Choroid plexus epithelial cell (primary cell): ENCODE results near the gene MAB21L4.

Experiments
- DNase-seq: peaks from one replicate; pipeline ENCODE4 v3.0.0-alpha.2; 2010; ENCODE audit warnings: low read depth
- H3K4me3 ChIP-seq: 2 replicates; pipeline ENCODE4 v1.5.1; 2011; ENCODE audit warnings: low read depth, mild to moderate bottlenecking, control low read depth, low read length, moderate library complexity
- CTCF ChIP-seq: conservative IDR thresholded peaks from 2 replicates; pipeline ENCODE4 v1.5.1; 2011; ENCODE audit warnings: low read depth, mild to moderate bottlenecking, control low read depth, inconsistent platforms, low read length, moderate library complexity

Gene MAB21L4

DNA sequence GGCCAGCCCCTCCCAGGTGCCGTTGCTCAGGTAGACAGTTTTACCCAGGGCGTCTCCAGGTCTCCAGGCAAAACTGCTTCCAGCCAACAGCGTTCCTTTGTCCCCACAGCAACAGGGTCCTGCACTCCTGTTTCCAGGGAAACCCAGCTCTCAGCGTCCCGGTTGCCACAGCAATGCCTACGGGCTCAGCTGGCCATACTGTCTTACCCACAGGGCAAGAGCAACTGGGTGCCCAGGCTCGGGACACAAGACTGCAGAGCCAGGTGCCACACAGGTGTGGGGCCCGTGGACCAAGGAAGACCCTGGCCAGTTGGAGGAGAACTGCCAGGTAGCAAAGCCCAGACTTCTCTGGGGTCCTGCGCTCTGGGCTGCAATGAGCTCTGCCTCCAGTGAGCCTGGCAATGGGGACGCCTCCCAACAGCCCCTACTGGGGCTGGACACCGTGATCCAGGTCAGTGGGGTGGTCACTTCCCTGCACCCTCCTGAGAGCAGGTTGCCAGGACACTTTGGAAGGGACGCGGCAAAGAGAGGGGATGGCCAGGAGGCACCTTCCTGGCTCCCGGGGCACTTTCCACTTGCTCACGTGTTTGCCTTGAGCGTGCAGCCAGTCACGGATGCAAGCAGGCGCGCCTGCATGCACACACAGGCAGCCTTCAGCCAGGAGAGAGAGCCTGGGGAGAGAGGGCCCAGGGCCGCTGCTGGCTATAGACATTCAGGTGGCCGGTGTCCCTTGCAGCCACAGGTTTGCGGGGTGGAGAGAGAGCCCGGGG lies 10.4 kb upstream of the MAB21L4 start, which contains the start of gene CROCC2:
Gene CROCC2 (plus strand): TSS at position 196 of the 770 bp plus-strand sequence. CDS start 178 bp downstream, at position 374.
- no peak within 1 kb of the TSS for H3K4me3 ChIP-seq
- no peak for TF ChIP-seq CTCF
- DNase-seq = no peak

DNA sequence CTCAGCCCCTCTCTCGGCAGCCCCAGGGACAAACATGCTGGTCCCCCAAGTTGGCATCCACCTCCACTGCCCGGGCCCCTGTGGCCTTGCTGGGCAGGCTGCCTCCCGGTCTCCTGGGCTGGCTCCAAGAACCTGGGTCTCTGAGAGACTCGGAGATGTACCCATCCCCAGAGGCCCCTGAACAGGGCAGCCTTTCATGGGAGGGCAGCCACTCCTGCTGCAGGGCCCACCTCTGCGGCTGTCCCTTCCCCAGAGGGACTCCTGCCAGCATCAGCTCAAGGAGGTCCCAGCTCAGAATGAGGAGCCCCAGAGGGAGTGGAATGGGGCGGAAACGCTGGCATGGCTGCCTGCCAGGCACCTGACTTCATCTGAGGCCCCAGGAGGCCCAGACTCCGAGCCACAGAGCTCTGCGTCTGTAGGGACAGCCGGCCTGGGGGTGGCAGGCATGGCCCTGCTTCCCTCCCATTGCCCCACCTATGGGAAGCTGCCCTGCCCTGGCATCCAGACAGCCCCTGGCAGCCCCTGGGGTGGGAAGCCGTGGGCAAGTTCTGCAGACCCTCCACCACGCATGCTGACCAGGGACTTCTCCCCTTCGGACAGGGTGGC lies 9.3 kb upstream of the MAB21L4 start:
- DNase-seq = no peak
- no peak for TF ChIP-seq CTCF
- H3K4me3 ChIP-seq = no peak overlapping the region

GRCh38 chr2:240904216-240905175 lies 8.5 kb upstream of the MAB21L4 start:
- no peak for DNase-seq
- no peak overlapping the region for H3K4me3 ChIP-seq
- TF ChIP-seq CTCF = no peak

DNA sequence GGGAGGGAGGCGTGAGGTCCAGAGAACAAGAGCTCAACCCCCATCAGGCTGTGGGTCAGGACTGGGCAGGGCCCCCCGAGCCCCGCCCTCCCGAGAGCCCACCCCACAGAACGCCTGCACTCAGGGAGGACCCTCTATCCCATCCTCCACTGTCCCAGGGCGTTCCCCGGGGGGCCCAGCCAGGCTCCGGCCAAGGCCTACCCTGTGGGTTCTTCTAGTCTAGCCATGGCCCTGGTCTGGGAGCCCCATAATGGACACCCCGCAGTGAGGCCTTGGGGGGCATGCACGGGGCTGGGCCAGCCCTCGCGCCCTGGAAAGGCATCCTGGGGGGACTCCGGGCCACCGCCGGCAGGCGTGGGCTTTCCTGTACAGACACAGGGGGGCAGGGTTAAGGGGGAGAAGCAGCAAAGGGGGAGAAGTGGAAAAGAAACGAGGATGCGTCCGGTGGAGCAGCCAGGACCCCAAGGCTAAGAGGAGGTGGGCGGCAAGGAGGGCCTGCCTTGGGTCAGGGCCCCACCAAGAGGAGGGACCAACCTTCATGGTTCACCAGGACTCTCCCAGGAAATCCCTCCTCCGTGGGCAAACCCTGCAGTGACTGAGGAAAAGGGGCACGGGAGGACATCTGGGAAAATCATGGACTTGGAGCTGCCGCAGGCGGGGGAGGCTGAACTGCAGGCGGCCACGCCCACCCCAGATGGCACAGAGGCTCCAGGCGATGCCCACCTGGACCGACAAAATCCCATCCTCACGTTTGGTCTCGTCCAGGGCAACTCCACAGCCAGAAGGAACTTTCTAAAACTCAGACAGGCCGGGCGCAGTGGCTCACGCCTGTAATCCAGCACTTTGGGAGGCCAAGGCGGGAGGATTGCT lies 7.5 kb upstream of the MAB21L4 start:
- no peak for TF ChIP-seq CTCF
- no peak overlapping the region for H3K4me3 ChIP-seq
- DNase-seq = no peak

GRCh38 chr2:240902615-240903041 lies 6.7 kb upstream of the MAB21L4 start:
- H3K4me3 ChIP-seq = no peak overlapping the region
- no peak for DNase-seq
- no peak for TF ChIP-seq CTCF

DNA sequence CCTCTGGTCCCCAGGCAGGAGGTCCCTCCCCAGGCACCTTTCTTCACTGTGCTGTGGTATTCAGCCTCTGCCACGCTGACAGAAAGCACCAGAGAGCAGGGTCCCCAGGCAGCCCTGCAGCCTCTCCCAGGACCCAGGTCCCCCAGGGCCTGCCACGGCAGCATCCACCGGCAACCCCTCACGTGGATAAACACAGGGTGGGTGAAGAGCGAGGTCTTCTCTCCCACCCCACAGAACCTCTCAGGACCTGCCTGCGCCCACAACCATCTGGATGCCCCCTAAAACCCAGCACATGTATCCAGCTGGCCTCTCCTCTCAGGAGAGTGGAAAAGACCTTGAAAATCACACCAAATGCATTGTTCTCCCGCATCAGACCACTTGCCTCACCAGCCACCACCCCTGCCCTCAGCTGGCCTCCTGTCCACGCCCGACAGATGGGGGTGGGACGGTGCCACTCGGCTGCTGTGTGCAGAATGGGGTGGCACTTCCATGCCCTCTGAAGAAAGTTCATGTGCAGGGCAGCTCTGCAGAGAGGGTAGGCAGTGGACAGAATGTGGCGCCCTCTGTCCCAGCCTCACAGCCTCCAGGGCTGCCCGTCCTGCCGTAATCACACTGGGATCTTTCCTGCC lies 6.1 kb upstream of the MAB21L4 start:
- no peak for TF ChIP-seq CTCF
- no peak for DNase-seq
- no peak overlapping the region for H3K4me3 ChIP-seq
